GM12891 (cell line): ENCODE data around the gene ARHGEF17.

Experiments
- POLR2A ChIP-seq: IDR thresholded peaks from 2 replicates; pipeline ENCODE4 v1.6.1; 2011; ENCODE audit warnings: low read depth, low read length, control low read depth
- POLR2AphosphoS5 ChIP-seq: IDR thresholded peaks from 2 replicates; pipeline ENCODE4 v1.6.1; 2011; ENCODE audit warnings: low read depth, low read length, control low read depth
- SPI1 ChIP-seq: IDR thresholded peaks from 2 replicates; pipeline ENCODE4 v1.6.1; 2011; ENCODE audit warnings: low read depth, low read length, control low read depth
- TAF1 ChIP-seq: IDR thresholded peaks from 2 replicates; pipeline ENCODE4 v1.6.1; 2011; ENCODE audit warnings: low read depth, low read length, control low read depth

- TF ChIP-seq POLR2A (no peak), POLR2AphosphoS5 (no peak), SPI1 (no peak), TAF1 (no peak)
These were observed 12.7 kb upstream of the ARHGEF17 start for GRCh38 chr11:73295241-73295995.
